ENCODE results near the gene MARK1.

- TF ChIP-seq, protein P1, sequence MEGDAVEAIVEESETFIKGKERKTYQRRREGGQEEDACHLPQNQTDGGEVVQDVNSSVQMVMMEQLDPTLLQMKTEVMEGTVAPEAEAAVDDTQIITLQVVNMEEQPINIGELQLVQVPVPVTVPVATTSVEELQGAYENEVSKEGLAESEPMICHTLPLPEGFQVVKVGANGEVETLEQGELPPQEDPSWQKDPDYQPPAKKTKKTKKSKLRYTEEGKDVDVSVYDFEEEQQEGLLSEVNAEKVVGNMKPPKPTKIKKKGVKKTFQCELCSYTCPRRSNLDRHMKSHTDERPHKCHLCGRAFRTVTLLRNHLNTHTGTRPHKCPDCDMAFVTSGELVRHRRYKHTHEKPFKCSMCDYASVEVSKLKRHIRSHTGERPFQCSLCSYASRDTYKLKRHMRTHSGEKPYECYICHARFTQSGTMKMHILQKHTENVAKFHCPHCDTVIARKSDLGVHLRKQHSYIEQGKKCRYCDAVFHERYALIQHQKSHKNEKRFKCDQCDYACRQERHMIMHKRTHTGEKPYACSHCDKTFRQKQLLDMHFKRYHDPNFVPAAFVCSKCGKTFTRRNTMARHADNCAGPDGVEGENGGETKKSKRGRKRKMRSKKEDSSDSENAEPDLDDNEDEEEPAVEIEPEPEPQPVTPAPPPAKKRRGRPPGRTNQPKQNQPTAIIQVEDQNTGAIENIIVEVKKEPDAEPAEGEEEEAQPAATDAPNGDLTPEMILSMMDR (conservative IDR thresholded peaks at IDR 0.05; ENCODE audit: low read depth, low read length), result no peak
- TF ChIP-seq BHLHE40 (IDR thresholded peaks at IDR 0.05; ENCODE audit: low read depth, low read length), result no peak
- TF ChIP-seq SMC3 (IDR thresholded peaks at IDR 0.05; ENCODE audit: low read depth, low read length), result no peak
- TF ChIP-seq POLR2A (IDR thresholded peaks at IDR 0.05; ENCODE audit: low read depth, low read length), result no peak
- TF ChIP-seq ELK1 (IDR thresholded peaks at IDR 0.05; ENCODE audit: borderline replicate concordance, low read depth, low read length), result no peak
- no peak for TF ChIP-seq RAD21 (IDR thresholded peaks at IDR 0.05; ENCODE audit: low read length)
- TF ChIP-seq RFX5 (IDR thresholded peaks at IDR 0.05; ENCODE audit: low read depth, low read length), result no peak
- TF ChIP-seq CEBPB (IDR thresholded peaks at IDR 0.05; ENCODE audit: low read depth, low read length), result no peak
- TF ChIP-seq MXI1 (IDR thresholded peaks at IDR 0.05; ENCODE audit: borderline replicate concordance, low read depth, low read length), result no peak
Observed at GRCh38 chr1:220652995-220653394, 125.1 kb downstream of the MARK1 start.
